ENCODE results near the gene GABRP.

DNA sequence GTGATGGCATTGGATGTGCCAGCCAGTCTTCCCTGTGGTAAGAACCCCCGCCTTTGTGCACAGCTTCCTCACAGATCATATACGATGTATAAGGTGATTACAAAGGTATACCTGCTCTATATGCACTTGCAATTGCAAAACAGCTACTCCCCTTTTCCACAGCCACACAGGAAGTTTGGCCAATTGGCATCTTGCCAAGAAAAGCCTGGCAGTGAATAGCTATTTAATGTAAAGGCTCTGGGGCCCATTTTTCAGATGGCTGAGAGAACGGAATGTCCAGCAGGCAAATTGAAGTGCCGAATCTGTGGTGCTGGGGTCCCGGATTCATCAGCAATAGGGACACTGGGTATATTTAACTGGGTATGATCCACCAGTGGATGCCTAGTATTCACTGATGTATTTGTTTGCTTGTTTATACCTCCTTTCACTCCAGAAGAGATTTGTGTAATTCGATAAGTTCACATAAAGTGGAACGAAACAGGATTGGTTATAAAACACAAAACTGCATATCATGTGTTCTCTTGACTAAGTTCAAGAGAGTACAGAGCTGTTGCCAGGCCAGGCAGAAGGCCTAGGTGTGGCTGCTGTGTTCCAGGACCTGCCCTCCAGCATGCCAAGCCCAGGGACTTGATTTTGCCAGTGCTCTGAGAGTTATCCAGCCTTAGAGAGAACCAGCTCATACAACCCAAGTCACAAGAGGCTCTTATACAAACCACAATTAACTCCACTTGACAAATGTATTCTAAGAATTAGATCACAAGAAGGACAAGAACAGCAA, 27.7 kb upstream of the GABRP start:
- TF ChIP-seq, protein P1, sequence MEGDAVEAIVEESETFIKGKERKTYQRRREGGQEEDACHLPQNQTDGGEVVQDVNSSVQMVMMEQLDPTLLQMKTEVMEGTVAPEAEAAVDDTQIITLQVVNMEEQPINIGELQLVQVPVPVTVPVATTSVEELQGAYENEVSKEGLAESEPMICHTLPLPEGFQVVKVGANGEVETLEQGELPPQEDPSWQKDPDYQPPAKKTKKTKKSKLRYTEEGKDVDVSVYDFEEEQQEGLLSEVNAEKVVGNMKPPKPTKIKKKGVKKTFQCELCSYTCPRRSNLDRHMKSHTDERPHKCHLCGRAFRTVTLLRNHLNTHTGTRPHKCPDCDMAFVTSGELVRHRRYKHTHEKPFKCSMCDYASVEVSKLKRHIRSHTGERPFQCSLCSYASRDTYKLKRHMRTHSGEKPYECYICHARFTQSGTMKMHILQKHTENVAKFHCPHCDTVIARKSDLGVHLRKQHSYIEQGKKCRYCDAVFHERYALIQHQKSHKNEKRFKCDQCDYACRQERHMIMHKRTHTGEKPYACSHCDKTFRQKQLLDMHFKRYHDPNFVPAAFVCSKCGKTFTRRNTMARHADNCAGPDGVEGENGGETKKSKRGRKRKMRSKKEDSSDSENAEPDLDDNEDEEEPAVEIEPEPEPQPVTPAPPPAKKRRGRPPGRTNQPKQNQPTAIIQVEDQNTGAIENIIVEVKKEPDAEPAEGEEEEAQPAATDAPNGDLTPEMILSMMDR (IDR thresholded peaks at IDR 0.05) = no peak
- no peak for TF ChIP-seq POLR2A (IDR thresholded peaks at IDR 0.05)
